Measurements from ENCODE around the gene DLAT.

GRCh38 chr11:111990381-111990780, 34.8 kb upstream of the DLAT start:
- TF ChIP-seq CTCF (IDR thresholded peaks at IDR 0.05; ENCODE audit: poor library complexity) (no peak), EZH2phosphoT487 (IDR thresholded peaks at IDR 0.05; ENCODE audit: low read depth, severe bottlenecking, unreplicated experiment) (no peak), EZH2 (IDR thresholded peaks at IDR 0.05; ENCODE audit: borderline replicate concordance) (no peak)
